Chondrocyte (in vitro differentiated cells): ENCODE data around the gene SERPINE2. TPM values are rescaled to one million over a fixed set of nuclear protein-coding genes. Genes with fewer than 3 reads are reported as not detected.

ENCODE experiments used
- DNase-seq: peaks from one replicate; pipeline ENCODE4 v3.0.0; 2021; ENCODE audit warnings: mixed read lengths, low spot score
- H3K27ac Mint-ChIP-seq: one replicate; pipeline ENCODE4 v1.8.0; 2021; ENCODE audit warnings: mild to moderate bottlenecking, moderate library complexity, mixed read lengths; ENCODE audit not compliant: unreplicated experiment
- H3K27me3 Mint-ChIP-seq: 2 replicates; pipeline ENCODE4 v1.8.0; 2021; ENCODE audit warnings: low read depth, mixed read lengths
- H3K36me3 Mint-ChIP-seq: 2 replicates; pipeline ENCODE4 v1.8.0; 2021; ENCODE audit warnings: low read depth, mixed read lengths
- H3K4me1 Mint-ChIP-seq: 2 replicates; pipeline ENCODE4 v1.8.0; 2021; ENCODE audit warnings: low read depth, mild to moderate bottlenecking, mixed read lengths
- H3K4me3 Mint-ChIP-seq: one replicate; pipeline ENCODE4 v1.8.0; 2021; ENCODE audit warnings: mild to moderate bottlenecking, moderate library complexity, mixed read lengths; ENCODE audit not compliant: unreplicated experiment
- H3K9me3 Mint-ChIP-seq: 2 replicates; pipeline ENCODE4 v1.8.0; 2021; ENCODE audit warnings: low read depth, mixed read lengths
- total RNA-seq: library from RNA; stranded (reverse); gene quantifications from 3 replicates; pipeline ENCODE4 v1.2.1, GENCODE V29; 2021
- TF ChIP-seq, protein P1 (sequence below): fragments of 200-600 bp; sonication (generic); IDR thresholded peaks from 2 replicates; pipeline ENCODE4 v1.5.0; 2021; ENCODE audit warnings: antibody characterized with exemption, mild to moderate bottlenecking, moderate library complexity

Gene SERPINE2
- total RNA-seq, 1 donor from 2014 or later = 46.9 TPM

DNA sequence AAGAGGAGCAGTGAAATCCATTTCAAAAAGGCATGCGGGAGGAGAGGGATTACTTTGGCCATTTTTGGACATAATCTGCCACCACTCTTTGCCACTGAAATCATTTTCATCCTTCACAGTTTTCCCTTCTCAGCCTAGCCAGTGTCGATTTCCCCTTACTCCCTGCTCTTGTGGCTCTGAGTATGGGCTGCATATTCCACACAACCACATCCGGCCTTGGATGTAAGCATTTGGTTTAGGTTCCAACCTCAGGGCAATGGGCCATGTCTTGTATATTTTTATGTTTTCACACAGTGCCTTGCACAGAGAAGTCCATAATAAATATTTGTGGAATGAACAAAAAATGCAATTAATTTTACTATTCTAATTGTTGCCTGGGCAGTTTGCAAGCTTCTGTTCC is 7.7 kb upstream of the SERPINE2 start:
- H3K4me3 Mint-ChIP-seq = no peak overlapping the region
- TF ChIP-seq, protein P1, sequence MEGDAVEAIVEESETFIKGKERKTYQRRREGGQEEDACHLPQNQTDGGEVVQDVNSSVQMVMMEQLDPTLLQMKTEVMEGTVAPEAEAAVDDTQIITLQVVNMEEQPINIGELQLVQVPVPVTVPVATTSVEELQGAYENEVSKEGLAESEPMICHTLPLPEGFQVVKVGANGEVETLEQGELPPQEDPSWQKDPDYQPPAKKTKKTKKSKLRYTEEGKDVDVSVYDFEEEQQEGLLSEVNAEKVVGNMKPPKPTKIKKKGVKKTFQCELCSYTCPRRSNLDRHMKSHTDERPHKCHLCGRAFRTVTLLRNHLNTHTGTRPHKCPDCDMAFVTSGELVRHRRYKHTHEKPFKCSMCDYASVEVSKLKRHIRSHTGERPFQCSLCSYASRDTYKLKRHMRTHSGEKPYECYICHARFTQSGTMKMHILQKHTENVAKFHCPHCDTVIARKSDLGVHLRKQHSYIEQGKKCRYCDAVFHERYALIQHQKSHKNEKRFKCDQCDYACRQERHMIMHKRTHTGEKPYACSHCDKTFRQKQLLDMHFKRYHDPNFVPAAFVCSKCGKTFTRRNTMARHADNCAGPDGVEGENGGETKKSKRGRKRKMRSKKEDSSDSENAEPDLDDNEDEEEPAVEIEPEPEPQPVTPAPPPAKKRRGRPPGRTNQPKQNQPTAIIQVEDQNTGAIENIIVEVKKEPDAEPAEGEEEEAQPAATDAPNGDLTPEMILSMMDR = no peak
- peaks cover 2% of the 10 kb centered on the region for H3K36me3 Mint-ChIP-seq
- no peaks in the 10 kb centered on the region for H3K9me3 Mint-ChIP-seq
- no peaks in the 10 kb centered on the region for H3K27me3 Mint-ChIP-seq
- peaks cover 7% of the 10 kb centered on the region for H3K4me1 Mint-ChIP-seq
- DNase-seq = no peak
- H3K27ac Mint-ChIP-seq = no peak overlapping the region

DNA sequence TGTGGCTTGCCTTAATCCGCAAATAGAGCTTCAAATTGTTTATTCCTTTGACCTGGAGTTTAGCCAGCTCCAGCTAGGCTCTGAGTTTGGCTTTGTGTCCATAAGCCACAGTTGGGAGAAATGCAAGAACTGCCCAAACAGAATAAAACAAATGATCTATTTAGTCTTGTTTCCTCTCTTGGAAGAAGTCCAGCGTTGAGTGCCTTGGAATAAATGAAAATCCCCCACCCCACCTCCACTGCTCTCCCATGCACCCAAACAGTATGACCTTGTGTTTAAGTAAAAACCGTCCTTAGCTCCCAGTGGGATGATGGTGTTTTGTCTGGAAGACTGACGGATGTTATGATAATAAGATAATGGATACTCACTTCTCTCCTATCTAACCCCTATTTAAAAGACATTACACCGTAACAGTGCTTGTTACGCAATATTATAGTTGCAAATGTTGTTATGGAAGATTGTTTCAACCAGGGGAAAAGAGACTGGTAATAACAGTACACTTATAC is 3.2 kb upstream of the SERPINE2 start:
- no peaks in the 10 kb centered on the region for H3K9me3 Mint-ChIP-seq
- H3K4me1 Mint-ChIP-seq = peaks cover 12% of the 10 kb centered on the region
- no peak overlapping the region for H3K27ac Mint-ChIP-seq
- H3K27me3 Mint-ChIP-seq = no peaks in the 10 kb centered on the region
- H3K36me3 Mint-ChIP-seq = no peaks in the 10 kb centered on the region
- H3K4me3 Mint-ChIP-seq = no peak overlapping the region
- DNase-seq = no peak
- TF ChIP-seq, protein P1 = no peak

DNA sequence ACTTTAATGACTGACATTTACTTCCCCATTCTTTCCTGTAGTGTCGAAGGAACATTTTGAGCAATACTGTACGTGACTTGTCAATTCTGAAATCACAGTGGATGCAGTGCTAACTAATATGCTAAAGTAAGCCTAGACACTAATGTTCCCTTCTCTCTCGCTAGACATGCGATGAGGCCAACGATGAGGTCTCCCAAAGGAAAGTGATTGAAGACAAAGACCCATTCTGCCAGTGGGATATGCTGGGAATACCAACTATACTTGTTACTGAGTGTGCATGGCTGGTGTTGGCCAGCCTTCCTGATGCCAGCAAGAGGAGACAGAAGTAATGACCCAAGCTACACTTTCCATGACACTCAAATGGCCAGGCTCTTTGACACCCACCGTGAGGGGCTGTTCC is 2.5 kb upstream of the SERPINE2 start:
- Mint-ChIP-seq H3K36me3 (no peaks in the 10 kb centered on the region), H3K4me1 (peaks cover 19% of the 10 kb centered on the region), H3K9me3 (no peaks in the 10 kb centered on the region), H3K27me3 (no peaks in the 10 kb centered on the region), H3K27ac (no peak overlapping the region), H3K4me3 (no peak overlapping the region)
- DNase-seq = no peak
- TF ChIP-seq, protein P1 = no peak

DNA sequence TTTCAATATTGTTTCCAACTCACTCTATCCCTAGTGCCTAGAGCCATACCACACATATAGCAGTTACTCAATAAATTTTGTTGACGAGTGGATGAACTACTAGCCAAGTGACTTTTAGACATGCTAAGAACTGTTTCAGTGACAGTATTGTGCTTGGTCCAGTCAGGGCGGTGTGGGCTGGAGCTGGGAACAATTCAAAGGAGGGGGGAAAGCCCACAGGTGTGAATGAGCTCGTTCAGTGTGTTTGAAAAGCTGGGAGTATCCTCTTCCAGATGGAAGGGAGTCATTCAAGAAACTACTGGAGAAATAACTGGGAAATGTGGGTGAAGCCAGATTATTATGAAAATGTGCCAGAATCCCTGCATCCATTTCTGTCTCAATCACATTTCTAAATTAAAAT is 1.7 kb upstream of the SERPINE2 start:
- DNase-seq = no peak
- Mint-ChIP-seq H3K36me3 (no peaks in the 10 kb centered on the region), H3K27ac (no peak overlapping the region), H3K4me1 (peaks cover 20% of the 10 kb centered on the region), H3K27me3 (no peaks in the 10 kb centered on the region), H3K4me3 (no peak overlapping the region), H3K9me3 (no peaks in the 10 kb centered on the region)
- TF ChIP-seq, protein P1 = no peak

DNA sequence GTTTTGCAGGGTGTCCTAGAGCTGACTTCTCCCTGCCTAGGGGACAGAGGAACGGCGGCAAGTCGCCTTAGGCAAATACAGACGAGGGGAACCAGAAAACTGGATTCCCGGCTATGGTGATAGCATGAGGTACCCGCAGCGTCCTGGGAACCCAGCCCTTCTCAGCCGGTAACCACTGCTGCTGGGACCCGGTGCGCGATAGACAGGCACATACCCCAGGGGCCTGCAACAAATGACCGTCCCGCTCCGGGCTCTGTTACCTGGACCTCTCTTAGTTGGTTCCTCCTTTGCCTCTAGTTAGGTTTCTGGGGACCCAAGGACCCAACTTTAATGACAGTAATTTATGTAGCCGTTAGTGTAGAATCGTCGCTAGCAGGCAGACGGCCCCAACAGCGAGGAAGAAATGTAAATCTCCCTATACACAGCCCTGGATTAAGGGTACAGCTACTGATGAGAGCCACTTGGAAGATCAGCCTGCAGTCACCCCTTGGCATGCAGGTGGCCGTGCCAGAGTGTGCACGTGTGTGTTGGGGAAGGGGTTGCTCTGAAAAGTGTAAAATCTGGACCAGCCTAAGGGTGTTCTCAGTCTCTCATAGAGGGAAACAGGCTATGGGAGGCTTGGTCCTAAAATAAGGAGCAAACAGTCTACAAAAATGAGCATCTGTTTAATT is 819 bp upstream of the SERPINE2 start:
- H3K27me3 Mint-ChIP-seq = no peaks in the 10 kb centered on the region
- H3K36me3 Mint-ChIP-seq = no peaks in the 10 kb centered on the region
- no peak overlapping the region for H3K27ac Mint-ChIP-seq
- no peaks in the 10 kb centered on the region for H3K9me3 Mint-ChIP-seq
- DNase-seq = no peak
- H3K4me3 Mint-ChIP-seq = peak overlapping the region; percentile 66
- TF ChIP-seq, protein P1 = peak; percentile 4
- peaks cover 20% of the 10 kb centered on the region for H3K4me1 Mint-ChIP-seq
